Stimulated activated CD8-positive, alpha-beta memory T cell treated with anti-CD3 and anti-CD28 coated beads, Interleukin-7, amount 100 ng/mL, for 4 hours (primary cell): Measurements from ENCODE around the gene EFNA5.

Source experiments
- DNase-seq, 2 donors: peaks; one replicate each; pipeline ENCODE4 v3.0.0-alpha.2; 2020; ENCODE audit warnings: low read depth in 2 of 2

EFNA5 gene

GRCh38 chr5:107486489-107486888, 184.2 kb downstream of the EFNA5 start:
- peak; percentile 34 to 46 for DNase-seq

- DNase-seq, result no peak
Measured at GRCh38 chr5:107485184-107485583, 185.6 kb downstream of the EFNA5 start.

- no peak for DNase-seq
Measured at GRCh38 chr5:107484281-107484680, 186.5 kb downstream of the EFNA5 start.

GRCh38 chr5:107483231-107484024, 187.3 kb downstream of the EFNA5 start:
- DNase-seq, result no peak

- no peak for DNase-seq
Measured at GRCh38 chr5:107478068-107478641, 192.6 kb downstream of the EFNA5 start.

GRCh38 chr5:107477492-107477891, 193.2 kb downstream of the EFNA5 start:
- no peak for DNase-seq

- peak in 1 of 2 donors; percentile 3 for DNase-seq
Measured at GRCh38 chr5:107476783-107477182, 194.0 kb downstream of the EFNA5 start.

- no peak for DNase-seq
Measured at GRCh38 chr5:107474716-107475489, 195.8 kb downstream of the EFNA5 start.

- no peak for DNase-seq
Measured at GRCh38 chr5:107474361-107474715, 196.4 kb downstream of the EFNA5 start.

- DNase-seq, result no peak
Measured at GRCh38 chr5:107472620-107473064, 198.1 kb downstream of the EFNA5 start.

- DNase-seq, result no peak
Measured at GRCh38 chr5:107470295-107470582, 200.5 kb downstream of the EFNA5 start.

GRCh38 chr5:107469485-107470294, 201.0 kb downstream of the EFNA5 start:
- DNase-seq, result no peak

GRCh38 chr5:107469064-107469463, 201.7 kb downstream of the EFNA5 start:
- DNase-seq, result no peak

- no peak for DNase-seq
Measured at GRCh38 chr5:107468276-107468675, 202.5 kb downstream of the EFNA5 start.

- peak in 1 of 2 donors; percentile 1 for DNase-seq
Measured at GRCh38 chr5:107467137-107467932, 203.4 kb downstream of the EFNA5 start.

GRCh38 chr5:107466233-107466769, 204.4 kb downstream of the EFNA5 start:
- no peak for DNase-seq

GRCh38 chr5:107464876-107465275, 205.9 kb downstream of the EFNA5 start:
- no peak for DNase-seq

- no peak for DNase-seq
Measured at GRCh38 chr5:107464416-107464815, 206.3 kb downstream of the EFNA5 start.

GRCh38 chr5:107463731-107464130, 207.0 kb downstream of the EFNA5 start:
- no peak for DNase-seq

GRCh38 chr5:107461770-107462169, 209.0 kb downstream of the EFNA5 start:
- no peak for DNase-seq

- no peak for DNase-seq
Measured at GRCh38 chr5:107460789-107461188, 209.9 kb downstream of the EFNA5 start.
